HUDEP-2 (cell line): ENCODE measurements around the gene RABIF.
"Not testable (repeated sequence)": the region's sequence is repeated elsewhere in the genome, so short reads cannot be mapped to it uniquely, and the experiment has no call there.

Experiments
- DNase-seq, 76 experiments: peaks; one replicate each; lab custom pipeline; 2025; ENCODE audit not compliant: unreplicated experiment in 76 of 76; lab: John Stamatoyannopoulos, UW

Gene RABIF

DNA sequence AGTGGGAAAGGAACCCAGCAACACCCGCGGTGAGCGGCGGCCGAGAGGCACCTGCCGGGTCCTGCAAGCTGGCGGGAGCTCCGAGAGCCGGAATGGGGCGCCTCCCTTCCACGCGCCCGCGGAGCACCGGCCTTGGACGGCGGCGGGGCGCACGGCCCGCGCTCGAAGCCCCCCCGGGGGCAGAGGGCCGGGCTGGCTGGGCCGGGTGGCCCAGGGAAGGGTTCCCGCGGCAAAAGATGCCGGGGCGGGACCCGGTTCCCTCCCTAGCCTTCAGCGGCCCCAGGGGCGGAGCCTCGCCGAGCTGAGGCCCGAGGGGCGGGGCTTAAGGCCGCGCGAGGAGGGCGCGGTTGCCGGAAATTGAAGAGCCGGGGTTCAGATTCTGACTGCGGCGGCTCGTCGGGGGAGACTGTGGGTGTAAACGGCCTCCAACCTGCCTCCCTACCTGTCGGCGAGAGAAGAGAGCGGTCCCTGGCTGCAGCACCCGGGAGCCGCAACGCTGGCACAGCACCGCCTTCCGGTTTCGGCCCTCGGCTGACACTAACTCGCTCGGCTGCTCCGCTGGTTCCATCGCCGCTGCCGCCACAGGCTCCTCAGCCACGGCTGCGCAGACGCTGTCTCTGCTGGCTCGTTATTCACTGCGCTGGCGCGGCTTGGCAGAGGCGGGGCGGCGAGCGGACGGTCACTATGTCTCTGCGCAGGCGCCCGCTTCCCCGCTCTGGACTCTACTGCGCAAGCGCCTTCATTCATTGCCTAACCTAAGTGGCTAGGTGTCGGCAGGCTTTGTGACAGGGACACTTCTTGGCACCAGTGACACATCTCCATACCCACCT, at the start of gene RABIF:
RABIF (minus strand) TSS at position 619 of the 830 bp plus-strand sequence; CDS start at position 568, 51 bp downstream.
- peak; percentile 41 to 95 (median 90) for DNase-seq

- peak in 42 of 76 experiments; percentile 1 to 52 (median 26) for DNase-seq
Observed at GRCh38 chr1:202938287-202938925, 49.5 kb upstream of the RABIF start.

DNA sequence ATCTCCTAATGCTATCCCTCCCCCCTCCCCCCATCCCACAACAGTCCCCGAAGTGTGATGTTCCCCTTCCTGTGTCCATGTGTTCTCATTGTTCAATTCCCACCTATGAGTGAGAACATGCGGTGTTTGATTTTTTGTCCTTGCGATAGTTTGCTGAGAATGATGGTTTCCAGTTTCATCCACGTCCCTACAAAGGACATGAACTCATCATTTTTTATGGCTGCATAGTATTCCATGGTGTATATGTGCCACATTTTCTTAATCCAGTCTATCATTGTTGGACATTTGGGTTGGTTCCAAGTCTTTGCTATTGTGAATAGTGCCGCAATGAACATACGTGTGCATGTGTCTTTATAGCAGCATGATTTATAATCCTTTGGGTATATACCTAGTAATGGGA, 47.5 kb upstream of the RABIF start:
- DNase-seq: not testable (repeated sequence)

DNA sequence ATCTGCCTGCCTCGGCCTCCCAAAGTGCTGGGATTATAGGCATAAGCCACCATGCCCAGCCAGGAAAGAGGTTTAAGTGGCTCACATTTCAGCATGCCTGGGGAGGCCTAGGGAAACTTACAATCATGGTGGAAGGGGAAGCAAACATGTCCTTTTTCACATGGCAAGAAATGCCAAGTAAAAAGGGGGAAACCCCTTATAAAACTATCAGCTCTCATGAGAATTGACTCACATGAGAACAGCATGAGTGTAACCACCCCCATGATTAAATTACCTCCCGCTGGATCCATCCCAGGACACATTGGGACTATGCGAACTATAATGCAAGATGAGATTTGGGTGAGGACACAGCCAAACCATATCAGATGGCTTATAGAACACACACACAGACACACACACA, 46.9 kb upstream of the RABIF start:
- DNase-seq: no peak

- DNase-seq: no peak
Observed at GRCh38 chr1:202934755-202935154, 45.8 kb upstream of the RABIF start.

DNA sequence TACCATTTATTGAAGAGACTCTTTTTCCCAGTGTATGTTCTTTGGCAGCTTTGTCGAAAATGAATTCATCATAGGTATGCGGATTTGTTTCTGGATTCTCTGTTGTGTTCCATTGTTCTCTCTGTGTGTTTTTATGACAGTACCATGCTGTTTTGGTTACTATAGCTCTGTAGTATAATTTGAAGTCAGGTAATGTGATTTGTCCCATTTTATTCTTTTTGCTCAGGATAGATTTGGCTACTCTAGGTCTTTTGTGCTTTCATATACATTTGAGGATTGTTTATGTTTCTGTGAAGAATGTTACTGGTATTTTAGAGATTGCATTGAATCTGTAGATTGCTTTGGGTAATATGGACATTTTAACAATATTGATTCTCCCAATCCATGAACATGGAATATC, 43.5 kb upstream of the RABIF start:
- DNase-seq: no peak

GRCh38 chr1:202926581-202927491, 37.9 kb upstream of the RABIF start, which contains the start of gene KLHL12:
Gene KLHL12, minus strand, starts transcription at chr1:202927234. Its CDS starts 2,072 bp downstream, at chr1:202925162.
- DNase-seq: peak in 75 of 76 experiments; percentile 47 to 95 (median 92)

GRCh38 chr1:202923533-202923932, 34.6 kb upstream of the RABIF start:
- no peak for DNase-seq

- DNase-seq: no peak
Observed at GRCh38 chr1:202919615-202920014, 30.7 kb upstream of the RABIF start.

DNA sequence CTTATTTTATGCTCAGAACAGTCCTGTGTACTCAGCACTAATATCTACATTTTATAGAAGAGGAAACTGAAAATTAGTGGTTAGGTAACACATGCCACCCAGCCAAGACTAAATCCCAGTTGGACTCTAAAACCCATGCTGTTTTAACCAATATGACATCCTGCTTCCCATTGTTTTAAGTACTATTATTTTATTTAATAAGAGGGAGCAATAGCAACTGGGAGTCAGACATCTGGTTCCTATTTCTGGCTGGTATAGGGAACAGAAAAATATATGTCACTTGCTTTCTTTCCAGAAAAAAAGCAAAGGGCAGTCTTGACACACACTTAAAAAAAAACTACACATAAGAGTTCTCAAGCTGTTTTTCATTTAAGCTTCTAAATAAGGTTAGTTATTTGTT, 26.2 kb upstream of the RABIF start:
- no peak for DNase-seq

- not testable (repeated sequence) for DNase-seq
Observed at GRCh38 chr1:202912476-202912875, 23.5 kb upstream of the RABIF start.

- no peak for DNase-seq
Observed at GRCh38 chr1:202909494-202909893, 20.5 kb upstream of the RABIF start.

GRCh38 chr1:202908998-202909397, 20.0 kb upstream of the RABIF start:
- DNase-seq: no peak

GRCh38 chr1:202905331-202905730, 16.4 kb upstream of the RABIF start:
- peak in 1 of 76 experiments; percentile 0 for DNase-seq

DNA sequence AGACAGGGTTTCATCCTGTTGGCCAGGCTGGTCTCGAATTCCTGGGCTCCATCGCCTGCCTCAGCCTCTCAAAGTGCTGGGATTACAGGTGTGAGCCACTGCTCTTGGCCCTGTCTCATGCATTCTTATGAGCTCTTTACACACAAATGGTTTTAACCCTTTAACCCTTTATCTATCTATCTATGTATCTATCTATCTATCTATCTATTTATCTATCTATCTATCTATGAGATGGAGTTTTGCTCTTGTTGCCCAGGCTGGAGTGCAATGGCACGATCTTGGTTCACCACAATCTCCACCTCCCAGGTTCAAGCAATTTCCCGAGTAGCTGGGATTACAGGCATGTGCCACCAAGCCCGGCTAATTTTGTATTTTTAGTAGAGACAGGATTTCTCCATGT, 14.9 kb upstream of the RABIF start:
- not testable (repeated sequence) for DNase-seq

DNA sequence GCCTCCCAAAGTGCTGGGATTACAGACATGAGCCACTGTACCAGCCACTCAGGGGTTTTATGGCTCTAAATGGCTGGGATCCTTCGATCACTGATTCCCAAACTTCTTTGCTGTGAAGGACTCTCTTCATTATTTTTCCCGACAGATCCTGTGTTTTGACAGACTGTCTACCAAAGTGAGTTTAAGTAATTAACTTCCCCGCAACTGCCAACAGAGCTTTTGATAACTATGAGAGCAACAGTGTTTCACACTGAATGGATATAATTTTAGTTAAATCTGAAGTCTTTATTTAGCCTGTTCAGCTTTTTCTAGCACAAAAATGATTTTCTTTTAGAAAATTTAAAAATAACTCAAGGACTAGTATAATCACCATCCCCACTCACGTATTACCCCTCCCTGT, 12.6 kb upstream of the RABIF start:
- no peak for DNase-seq

DNA sequence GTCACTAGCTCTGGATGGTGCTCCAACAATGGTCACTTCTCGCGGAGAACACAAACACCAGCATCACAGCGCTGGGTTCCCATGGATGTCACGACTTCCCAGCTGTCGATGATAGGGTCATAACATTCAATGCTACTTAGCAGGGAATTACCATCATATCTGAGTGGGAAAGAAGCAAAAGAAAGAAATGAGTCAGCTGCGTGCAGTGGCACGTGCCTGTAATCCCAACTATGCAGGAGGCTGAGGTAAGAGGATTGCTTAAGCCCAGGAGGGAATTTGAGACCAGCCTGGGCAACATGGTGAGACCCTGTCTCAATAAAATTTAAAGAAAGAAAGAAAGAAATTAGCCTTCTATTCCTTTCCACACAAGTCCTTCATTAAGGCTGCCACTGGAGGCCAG, 3.6 kb upstream of the RABIF start:
- DNase-seq: no peak

DNA sequence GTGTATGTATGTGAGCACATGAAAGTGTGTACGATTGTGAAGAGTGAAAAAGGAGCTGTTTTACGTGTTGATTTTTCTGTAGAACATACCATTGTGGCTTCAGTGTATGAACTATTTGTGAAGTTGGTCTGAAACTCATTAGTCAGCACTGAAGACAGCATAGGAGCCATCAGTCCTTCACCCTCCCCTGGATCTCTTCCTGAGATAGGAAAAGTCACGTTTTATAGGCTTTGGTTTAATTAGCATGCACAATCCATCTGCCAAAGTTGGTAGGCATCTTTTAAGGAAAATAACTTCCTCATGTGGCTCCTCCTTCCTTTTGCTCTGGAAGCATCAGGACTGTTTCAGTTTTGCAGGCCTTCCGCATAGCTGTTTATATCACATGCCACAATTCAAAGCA, 1.4 kb upstream of the RABIF start:
- no peak for DNase-seq

- peak in 3 of 76 experiments; percentile 43 to 47 (median 43) for DNase-seq
Observed at GRCh38 chr1:202888221-202888530, 773 bp downstream of the RABIF start.

GRCh38 chr1:202880961-202881460, 7.9 kb downstream of the RABIF start:
- no peak for DNase-seq

- DNase-seq: no peak
Observed at GRCh38 chr1:202880062-202880461, 8.9 kb downstream of the RABIF start.
